ENCODE measurements around the gene GLRA1. TPM values are rescaled to one million over a fixed set of nuclear protein-coding genes. Genes with fewer than 3 reads are reported as not detected.

The GLRA1 gene
- total and polyA plus RNA-seq, 2 of the 4 experiments (the other 2 are of a cell fraction) = not detected

GRCh38 chr5:151793358-151793757 is 131.3 kb downstream of the GLRA1 start:
- Histone ChIP-seq H3K18ac (ENCODE audit: low read depth, low read length) (no peak overlapping the region), H2BK120ac (ENCODE audit: low read depth, low read length) (no peak overlapping the region), H3K23ac (ENCODE audit: low read depth, low read length) (no peak overlapping the region), H3K4ac (ENCODE audit: low read depth, low read length) (no peak overlapping the region), H3K9me3 (ENCODE audit: control insufficient read depth, insufficient read depth, low read length) (no peaks in the 10 kb centered on the region), H3K56ac (ENCODE audit: extremely low read depth, insufficient read depth, low read length) (no peak overlapping the region), H4K20me1 (ENCODE audit: insufficient read depth, low read length) (peaks cover 43% of the 10 kb centered on the region), H4K8ac (ENCODE audit: low read depth in 2 of 2, low read length in 2 of 2) (no peak overlapping the region), H3K4me2 (ENCODE audit: low read depth, low read length) (no peak overlapping the region), H4K91ac (ENCODE audit: insufficient read depth, low read depth, low read length) (no peak overlapping the region), H2AK5ac (ENCODE audit: low read depth, low read length) (no peak overlapping the region), H4K5ac (ENCODE audit: low read depth, low read length) (no peak overlapping the region), H2BK15ac (ENCODE audit: low read depth, low read length) (no peak overlapping the region), H3K27ac (ENCODE audit: insufficient read depth, low read length) (no peak overlapping the region), H3K27me3 (ENCODE audit: control insufficient read depth, insufficient read depth, low read length) (no peaks in the 10 kb centered on the region), H3K14ac (replicated peaks; ENCODE audit: low read depth, low read length) (no peak overlapping the region), H2AFZ (replicated peaks; ENCODE audit: low read length, poor library complexity) (no peak overlapping the region), H3K4me1 (ENCODE audit: control insufficient read depth, insufficient read depth, low read length) (no peaks in the 10 kb centered on the region; the same call in 1 of the 2 replicates), H3K9me1 (ENCODE audit: insufficient read depth, low read length) (no peaks in the 10 kb centered on the region; the same call in 1 of the 2 replicates), H3K9ac (ENCODE audit: low read depth, low read length) (no peak overlapping the region), H3K79me1 (ENCODE audit: low read depth in 1 of 2, low read length in 2 of 2) (peaks cover 44 to 61% of the 10 kb centered on the region in 2 experiments), H2BK20ac (ENCODE audit: low read depth, low read length) (no peak overlapping the region), H2BK5ac (ENCODE audit: low read depth, low read length, poor library complexity, severe bottlenecking) (no peak overlapping the region), H3K4me3 (ENCODE audit: insufficient read depth, low read depth, low read length) (no peak overlapping the region), H2AK9ac (replicated peaks; ENCODE audit: low read depth, low read length, poor library complexity) (no peak overlapping the region), H3K36me3 (ENCODE audit: control insufficient read depth, insufficient read depth, low read length) (peaks cover 42% of the 10 kb centered on the region)
- dilution Hi-C loops (cut with HindIII; ENCODE audit: low sequenced_read_pairs, unreplicated experiment) (no loop called here), in situ Hi-C loops (cut with MboI; ENCODE audit: low sequenced_read_pairs) (no loop called here), intact Hi-C loops (cut with micrococcal nuclease) (no loop called here)
- CTCF ChIA-PET = no interaction called here
- DNase-seq = no peak
- TF ChIP-seq BHLHE40 (IDR thresholded peaks at IDR 0.05; ENCODE audit: low read depth, low read length) (no peak), CEBPB (IDR thresholded peaks at IDR 0.05; ENCODE audit: low read depth, low read length) (no peak)
- TF ChIP-seq, protein P1, sequence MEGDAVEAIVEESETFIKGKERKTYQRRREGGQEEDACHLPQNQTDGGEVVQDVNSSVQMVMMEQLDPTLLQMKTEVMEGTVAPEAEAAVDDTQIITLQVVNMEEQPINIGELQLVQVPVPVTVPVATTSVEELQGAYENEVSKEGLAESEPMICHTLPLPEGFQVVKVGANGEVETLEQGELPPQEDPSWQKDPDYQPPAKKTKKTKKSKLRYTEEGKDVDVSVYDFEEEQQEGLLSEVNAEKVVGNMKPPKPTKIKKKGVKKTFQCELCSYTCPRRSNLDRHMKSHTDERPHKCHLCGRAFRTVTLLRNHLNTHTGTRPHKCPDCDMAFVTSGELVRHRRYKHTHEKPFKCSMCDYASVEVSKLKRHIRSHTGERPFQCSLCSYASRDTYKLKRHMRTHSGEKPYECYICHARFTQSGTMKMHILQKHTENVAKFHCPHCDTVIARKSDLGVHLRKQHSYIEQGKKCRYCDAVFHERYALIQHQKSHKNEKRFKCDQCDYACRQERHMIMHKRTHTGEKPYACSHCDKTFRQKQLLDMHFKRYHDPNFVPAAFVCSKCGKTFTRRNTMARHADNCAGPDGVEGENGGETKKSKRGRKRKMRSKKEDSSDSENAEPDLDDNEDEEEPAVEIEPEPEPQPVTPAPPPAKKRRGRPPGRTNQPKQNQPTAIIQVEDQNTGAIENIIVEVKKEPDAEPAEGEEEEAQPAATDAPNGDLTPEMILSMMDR (conservative IDR thresholded peaks at IDR 0.05; ENCODE audit: low read depth, low read length) = no peak
- 100% methylated on average over 1 of the region's 3 CpGs; no CpG with 5 or more reads in 1 of the 2 experiments for WGBS, 2 experiments (ENCODE audit: extremely low coverage in 2 of 2, insufficient read length in 1 of 2)
- no TSS peak for BruUV-seq (replicated peaks)
- POLR2A ChIA-PET (ENCODE audit: unreplicated experiment) = no interaction called here
- ATAC-seq (ENCODE audit: low read depth) = no peak
